ENCODE measurements around the gene CCDC17. TPM values are rescaled to one million over a fixed set of nuclear protein-coding genes. Genes with fewer than 3 reads are reported as not detected.
"Not testable (repeated sequence)": the region's sequence is repeated elsewhere in the genome, so short reads cannot be mapped to it uniquely, and the experiment has no call there.

CCDC17 gene
- total RNA-seq, 2 experiments from 2014 or later: 0.62 to 1.0 TPM

DNA sequence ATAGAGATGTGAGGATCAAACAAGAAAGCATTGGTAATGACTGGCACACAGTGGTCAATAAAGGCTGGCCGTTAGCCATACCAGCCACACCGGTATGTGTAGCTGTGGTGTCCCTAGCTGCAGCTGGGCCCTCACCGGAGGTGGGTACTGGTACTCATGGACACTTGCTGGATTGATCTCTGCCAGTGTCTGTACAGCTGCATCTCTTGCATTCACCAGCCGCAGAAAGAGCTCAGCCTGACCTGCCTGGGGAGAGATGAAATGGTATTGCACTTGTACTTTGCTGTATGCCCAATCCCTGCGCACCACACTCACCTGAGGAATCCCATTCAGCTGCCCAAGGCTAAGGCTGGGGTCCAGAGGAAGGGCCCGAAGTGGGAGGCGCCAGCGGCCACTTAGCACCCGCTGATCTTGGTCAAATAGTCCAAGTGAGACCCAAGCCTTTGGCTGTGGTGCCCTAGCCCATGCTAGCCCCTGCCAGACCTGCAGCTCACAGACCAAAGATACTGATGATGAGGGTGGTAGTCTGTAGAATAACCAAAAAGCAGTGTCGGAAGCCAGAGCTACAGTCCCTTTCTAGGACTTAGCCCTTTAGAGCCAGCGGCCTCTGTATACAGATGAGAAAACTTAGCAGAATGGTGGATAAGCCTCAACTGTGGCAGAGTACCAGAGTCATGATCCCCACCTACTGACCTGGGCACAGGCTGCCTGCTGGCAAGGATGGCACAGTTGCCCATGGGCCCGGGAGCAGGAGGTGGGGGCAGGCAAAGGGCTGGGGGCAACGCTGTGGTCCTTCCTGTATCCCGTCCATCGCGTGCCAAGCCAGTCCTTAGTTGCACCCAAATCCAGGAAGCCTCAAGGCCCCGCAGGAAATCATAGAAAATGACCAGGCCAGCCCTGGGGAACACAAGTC lies 3.0 kb downstream of the CCDC17 start:
- intact Hi-C loops (cut with micrococcal nuclease): no loop called here
- Mint-ChIP-seq H3K27ac (no peak overlapping the region), H3K4me3 (no peak overlapping the region), H3K36me3 (ENCODE audit: low read depth) (peaks cover 26% of the 10 kb centered on the region), H3K4me1 (ENCODE audit: low read depth) (peaks cover 6% of the 10 kb centered on the region), H3K9me3 (no peaks in the 10 kb centered on the region), H3K27me3 (ENCODE audit: low read depth) (no peaks in the 10 kb centered on the region)
- CTCF ChIA-PET: interaction anchor here (0.8 to 1.0 kb wide), 2 partner anchors 13 to 74 kb away, joined by 3 read pairs; no protein-coding TSS in a partner anchor
- DNase-seq: no peak

DNA sequence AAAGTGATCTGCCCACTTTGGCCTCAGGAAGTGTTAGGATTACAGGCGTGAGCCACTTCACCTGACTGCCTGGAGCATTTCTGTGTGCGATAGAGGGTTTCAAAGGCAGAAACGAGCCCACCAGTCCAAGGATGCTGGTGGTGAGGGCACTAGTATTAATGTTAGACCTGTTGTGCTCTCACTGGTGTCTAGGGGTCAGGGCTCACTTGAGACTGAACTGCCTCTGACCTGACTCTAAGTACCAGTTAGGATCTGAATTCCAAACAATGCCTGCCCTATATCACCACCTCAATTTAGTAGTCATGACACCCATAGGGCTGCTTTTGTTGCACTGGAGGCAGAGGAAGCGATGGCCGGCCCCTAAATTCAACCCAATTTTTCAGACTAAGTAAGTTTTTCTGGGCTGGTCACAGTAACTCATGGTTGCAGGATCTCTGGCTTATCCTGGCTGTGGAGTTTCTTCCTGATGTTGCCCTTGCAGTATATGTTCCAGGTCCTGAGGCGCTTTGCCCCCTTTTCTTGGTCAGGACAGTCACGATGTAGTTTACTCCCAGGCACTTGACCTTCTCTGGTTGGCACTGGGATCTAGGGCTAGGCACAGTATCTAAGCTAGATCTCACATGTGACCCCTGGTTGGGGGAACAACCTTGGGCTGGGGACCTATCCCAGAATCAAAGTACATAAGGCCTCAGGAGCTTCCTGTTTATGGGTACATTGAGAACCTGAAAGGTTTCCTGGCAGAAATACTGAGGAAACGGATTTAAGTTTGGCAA lies 4.5 kb downstream of the CCDC17 start:
- Mint-ChIP-seq H3K4me1 (ENCODE audit: low read depth) (peaks cover 6% of the 10 kb centered on the region), H3K27me3 (ENCODE audit: low read depth) (no peaks in the 10 kb centered on the region), H3K9me3 (no peaks in the 10 kb centered on the region), H3K27ac (peak overlapping the region; percentile 70), H3K36me3 (ENCODE audit: low read depth) (peaks cover 29% of the 10 kb centered on the region), H3K4me3 (no peak overlapping the region)
- CTCF ChIA-PET: no interaction called here
- DNase-seq: no peak
- intact Hi-C loops (cut with micrococcal nuclease): no loop called here

DNA sequence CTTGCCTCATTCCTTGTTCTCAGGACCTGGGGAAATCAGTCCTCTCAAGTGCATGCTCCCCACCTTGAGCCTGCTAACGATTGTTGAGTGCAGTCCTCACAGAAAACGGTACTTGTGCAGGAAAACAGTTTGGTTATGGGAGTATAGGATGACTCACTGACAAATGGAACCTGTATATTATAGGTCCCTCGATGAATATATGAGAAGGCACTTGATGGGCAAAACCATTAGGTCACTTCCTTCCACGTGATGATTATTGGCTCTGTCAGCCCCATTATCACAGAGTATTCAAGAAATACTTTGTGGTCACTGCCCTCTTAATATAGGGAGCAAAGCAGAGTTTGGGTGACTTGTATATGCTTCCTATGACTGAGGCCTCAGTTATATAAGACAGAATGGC lies 6.2 kb downstream of the CCDC17 start:
- peaks cover 6% of the 10 kb centered on the region for H3K4me1 Mint-ChIP-seq (ENCODE audit: low read depth)
- no peaks in the 10 kb centered on the region for H3K27me3 Mint-ChIP-seq (ENCODE audit: low read depth)
- H3K27ac Mint-ChIP-seq: no peak overlapping the region
- CTCF ChIA-PET: no interaction called here
- peaks cover 29% of the 10 kb centered on the region for H3K36me3 Mint-ChIP-seq (ENCODE audit: low read depth)
- no peak overlapping the region for H3K4me3 Mint-ChIP-seq
- H3K9me3 Mint-ChIP-seq: no peaks in the 10 kb centered on the region
- intact Hi-C loops (cut with micrococcal nuclease): no loop called here
- no peak for DNase-seq

DNA sequence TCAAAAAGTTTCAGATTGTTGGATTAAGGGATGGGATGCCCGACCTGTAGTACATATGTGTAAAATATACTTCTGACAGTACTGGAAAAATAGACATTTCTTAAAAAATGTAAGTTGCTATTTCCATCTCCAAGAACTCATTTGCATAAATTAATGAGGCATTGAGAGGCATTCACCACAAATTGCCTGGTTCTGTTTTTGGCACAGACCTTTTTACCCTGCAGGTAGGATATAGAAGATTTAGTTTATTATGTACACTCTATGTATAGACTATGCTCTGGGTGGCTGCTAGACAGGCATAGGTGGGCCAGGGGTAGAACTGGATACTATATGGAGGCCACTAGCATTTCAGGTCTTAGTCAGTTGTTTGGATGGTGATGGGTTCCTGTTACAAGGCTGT lies 8.0 kb downstream of the CCDC17 start:
- Mint-ChIP-seq H3K4me3 (no peak overlapping the region), H3K9me3 (no peaks in the 10 kb centered on the region), H3K4me1 (ENCODE audit: low read depth) (peaks cover 6% of the 10 kb centered on the region), H3K27me3 (ENCODE audit: low read depth) (no peaks in the 10 kb centered on the region), H3K36me3 (ENCODE audit: low read depth) (peaks cover 31% of the 10 kb centered on the region), H3K27ac (no peak overlapping the region)
- no peak for DNase-seq
- intact Hi-C loops (cut with micrococcal nuclease): no loop called here
- CTCF ChIA-PET: no interaction called here

DNA sequence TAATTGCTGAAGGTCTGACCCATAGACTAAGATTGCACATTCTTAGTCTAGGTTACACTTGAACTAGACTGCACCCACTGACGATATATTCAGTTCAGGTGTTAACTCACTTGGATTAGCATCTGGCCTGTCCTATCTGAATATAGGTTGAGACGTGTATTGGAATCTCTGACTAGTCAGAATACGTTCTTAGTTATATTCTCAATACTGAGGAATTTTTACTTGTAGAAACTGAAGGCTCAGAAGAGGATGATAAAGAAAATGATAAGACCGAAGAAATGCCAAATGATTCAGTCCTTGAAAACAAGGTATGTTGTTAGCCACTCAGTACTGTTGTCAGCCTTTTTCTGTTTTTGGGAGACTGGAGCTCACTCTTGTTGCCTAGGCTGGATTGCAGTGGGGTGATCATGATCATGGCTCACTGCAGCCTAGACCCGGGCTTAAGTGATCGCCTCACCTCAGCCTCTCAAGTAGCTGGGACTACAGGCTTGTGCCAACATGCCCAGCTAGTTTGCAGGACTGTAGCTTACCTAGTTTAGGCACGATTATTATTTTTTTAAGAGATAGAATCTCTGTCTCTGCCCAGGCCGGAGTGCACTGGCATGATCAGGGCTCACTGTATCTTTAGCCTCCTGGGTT lies 10.8 kb downstream of the CCDC17 start:
- intact Hi-C loops (cut with micrococcal nuclease): no loop called here
- Mint-ChIP-seq H3K36me3 (ENCODE audit: low read depth) (peaks cover 45% of the 10 kb centered on the region), H3K27ac (peak overlapping the region; percentile 61), H3K9me3 (no peaks in the 10 kb centered on the region), H3K4me1 (ENCODE audit: low read depth) (peaks cover 5% of the 10 kb centered on the region), H3K4me3 (no peak overlapping the region), H3K27me3 (ENCODE audit: low read depth) (no peaks in the 10 kb centered on the region)
- DNase-seq: no peak
- CTCF ChIA-PET: interaction anchor here (0.6 kb wide), 1 partner anchor 273 kb away, joined by 3 read pairs; the partner anchor contains the start of gene MUTYH

DNA sequence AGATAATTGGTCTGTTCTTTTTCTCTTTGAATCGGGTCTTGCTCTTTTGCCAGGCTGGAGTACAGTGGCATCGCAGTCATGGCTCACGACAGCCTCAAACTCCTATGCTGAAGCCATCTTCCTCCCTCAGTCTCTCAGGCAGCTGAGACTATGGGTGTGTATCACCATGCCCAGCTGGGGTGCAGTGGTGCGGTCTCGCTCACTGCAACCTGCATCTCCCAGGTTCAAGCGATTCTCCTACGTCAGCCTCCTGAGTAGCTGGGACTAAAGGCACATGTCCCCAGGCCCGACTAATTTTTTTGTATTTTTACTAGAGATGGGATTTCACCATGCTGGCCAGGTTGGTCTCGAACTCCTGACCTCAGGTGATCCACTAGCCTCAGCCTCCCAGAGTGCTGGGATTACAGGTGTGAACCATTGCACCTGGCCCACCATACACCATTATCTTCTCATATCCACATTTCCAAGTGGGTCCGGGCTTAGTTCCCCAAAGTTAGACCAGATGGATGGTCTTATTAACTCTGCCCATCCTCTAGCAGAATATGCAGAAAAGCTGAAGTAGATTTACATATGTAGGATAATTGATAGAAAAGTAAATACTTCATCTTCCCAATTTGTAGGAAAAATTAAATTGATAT lies 13.1 kb downstream of the CCDC17 start:
- intact Hi-C loops (cut with micrococcal nuclease): no loop called here
- no peaks in the 10 kb centered on the region for H3K27me3 Mint-ChIP-seq (ENCODE audit: low read depth)
- H3K4me1 Mint-ChIP-seq (ENCODE audit: low read depth): peaks cover 13% of the 10 kb centered on the region
- H3K36me3 Mint-ChIP-seq (ENCODE audit: low read depth): peaks cover 45% of the 10 kb centered on the region
- H3K4me3 Mint-ChIP-seq: no peak overlapping the region
- H3K27ac Mint-ChIP-seq: no peak overlapping the region
- CTCF ChIA-PET: interaction anchor here (0.6 kb wide), 1 partner anchor 279 kb away, joined by 3 read pairs; no protein-coding TSS in a partner anchor
- no peaks in the 10 kb centered on the region for H3K9me3 Mint-ChIP-seq
- no peak for DNase-seq

DNA sequence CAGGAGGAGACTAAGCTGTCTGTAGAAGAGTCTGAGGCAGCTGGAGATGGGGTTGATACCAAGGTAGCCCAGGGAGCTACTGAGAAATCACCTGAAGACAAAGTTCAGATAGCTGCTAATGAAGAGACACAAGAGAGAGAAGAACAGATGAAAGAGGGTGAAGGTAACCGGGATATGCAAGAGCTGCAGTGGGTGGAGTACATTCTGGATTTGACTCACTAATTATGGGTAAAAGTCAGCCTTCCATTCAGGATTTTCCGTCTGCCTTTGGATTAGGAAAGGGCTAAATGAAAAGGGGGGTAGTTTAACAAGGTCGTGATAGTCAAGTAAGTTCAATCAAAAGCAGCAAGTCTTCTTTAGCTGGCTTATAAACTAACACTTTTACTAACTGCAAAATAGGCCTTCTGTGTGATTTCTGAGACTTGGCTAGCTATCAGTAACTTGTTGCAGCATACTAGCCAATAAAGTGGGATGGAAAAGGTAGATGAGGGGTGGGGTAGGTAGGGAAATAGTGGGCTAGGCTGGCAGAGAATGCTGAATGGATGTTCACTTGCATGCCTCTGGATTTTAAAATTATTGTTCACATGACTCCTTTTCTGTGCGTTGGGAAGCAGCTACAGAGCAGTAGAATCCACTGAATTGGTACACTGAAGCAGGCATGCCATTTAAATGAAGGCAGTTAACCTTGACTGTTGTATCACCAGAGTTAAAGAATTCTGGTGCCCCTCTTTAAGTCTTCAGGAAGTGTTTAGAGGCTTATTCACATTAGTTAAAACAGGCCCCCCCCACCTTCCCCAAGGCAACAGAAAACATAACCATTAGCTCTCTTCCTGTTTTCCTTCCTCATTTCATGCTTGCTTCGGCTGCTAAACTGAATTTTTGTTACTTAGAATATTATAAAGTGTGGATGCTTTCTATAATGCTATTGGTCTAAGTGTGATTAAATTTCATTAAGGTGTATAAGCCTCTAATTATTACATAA lies 15.4 kb downstream of the CCDC17 start:
- intact Hi-C loops (cut with micrococcal nuclease): loop anchor here (5.0 kb wide), 1 partner anchor 44 kb away; no protein-coding TSS in a partner anchor
- Mint-ChIP-seq H3K4me1 (ENCODE audit: low read depth) (peaks cover 15% of the 10 kb centered on the region), H3K4me3 (no peak overlapping the region), H3K27ac (peak overlapping the region; percentile 1), H3K36me3 (ENCODE audit: low read depth) (peaks cover 42% of the 10 kb centered on the region), H3K9me3 (no peaks in the 10 kb centered on the region), H3K27me3 (ENCODE audit: low read depth) (no peaks in the 10 kb centered on the region)
- CTCF ChIA-PET: interaction anchor here (1.2 kb wide), 1 partner anchor 12 kb away, joined by 3 read pairs; no protein-coding TSS in a partner anchor
- no peak for DNase-seq

DNA sequence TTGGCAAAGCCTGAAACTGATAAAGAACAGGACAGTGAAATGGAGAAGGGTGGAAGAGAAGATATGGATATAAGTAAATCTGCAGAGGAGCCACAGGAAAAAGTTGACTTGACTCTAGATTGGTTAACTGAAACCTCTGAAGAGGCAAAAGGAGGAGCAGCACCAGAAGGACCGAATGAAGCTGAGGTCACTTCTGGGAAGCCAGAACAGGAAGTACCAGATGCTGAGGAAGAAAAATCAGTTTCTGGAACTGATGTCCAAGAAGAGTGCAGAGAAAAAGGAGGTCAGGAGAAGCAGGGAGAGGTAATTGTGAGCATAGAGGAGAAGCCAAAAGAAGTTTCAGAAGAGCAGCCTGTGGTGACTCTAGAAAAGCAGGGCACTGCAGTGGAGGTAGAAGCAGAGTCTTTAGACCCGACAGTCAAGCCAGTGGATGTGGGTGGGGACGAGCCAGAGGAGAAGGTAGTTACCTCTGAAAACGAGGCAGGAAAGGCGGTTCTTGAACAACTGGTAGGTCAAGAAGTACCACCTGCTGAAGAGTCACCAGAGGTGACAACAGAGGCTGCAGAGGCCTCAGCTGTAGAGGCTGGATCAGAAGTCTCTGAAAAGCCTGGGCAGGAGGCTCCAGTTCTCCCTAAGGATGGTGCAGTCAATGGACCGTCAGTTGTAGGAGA lies 16.3 kb downstream of the CCDC17 start:
- Mint-ChIP-seq H3K27me3 (ENCODE audit: low read depth) (no peaks in the 10 kb centered on the region), H3K36me3 (ENCODE audit: low read depth) (peaks cover 41% of the 10 kb centered on the region), H3K4me1 (ENCODE audit: low read depth) (peaks cover 15% of the 10 kb centered on the region), H3K4me3 (no peak overlapping the region), H3K9me3 (no peaks in the 10 kb centered on the region), H3K27ac (peak overlapping the region; percentile 60)
- intact Hi-C loops (cut with micrococcal nuclease): loop anchor here (5.0 kb wide), 1 partner anchor 45 kb away; no protein-coding TSS in a partner anchor
- CTCF ChIA-PET: interaction anchor here (1.2 kb wide), 1 partner anchor 13 kb away, joined by 3 read pairs; no protein-coding TSS in a partner anchor
- DNase-seq: no peak

DNA sequence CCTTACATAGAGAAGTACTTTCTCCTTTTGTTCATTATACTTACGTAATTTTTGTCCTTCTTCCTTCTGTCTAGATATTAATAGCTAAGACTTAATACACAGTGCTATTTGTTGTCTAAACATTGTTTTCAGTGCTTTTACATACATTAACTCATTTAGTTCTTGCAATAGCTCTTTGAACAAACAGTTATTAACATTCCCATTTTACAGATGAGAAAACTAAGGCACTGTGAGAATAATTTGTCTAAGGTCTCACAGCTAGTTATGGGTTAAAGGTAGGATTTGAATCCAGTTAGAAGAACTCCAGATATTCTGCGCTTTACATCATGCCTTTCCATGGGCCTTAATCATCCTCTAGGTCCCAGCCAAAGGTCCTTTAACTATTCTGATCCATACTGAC lies 19.6 kb downstream of the CCDC17 start:
- no peak for DNase-seq
- CTCF ChIA-PET: interaction anchor here (1.1 to 1.3 kb wide), 2 partner anchors 34 to 92 kb away, joined by 4 to 5 read pairs; no protein-coding TSS in a partner anchor
- peaks cover 41% of the 10 kb centered on the region for H3K36me3 Mint-ChIP-seq (ENCODE audit: low read depth)
- no peaks in the 10 kb centered on the region for H3K27me3 Mint-ChIP-seq (ENCODE audit: low read depth)
- intact Hi-C loops (cut with micrococcal nuclease): no loop called here
- no peaks in the 10 kb centered on the region for H3K9me3 Mint-ChIP-seq
- H3K4me1 Mint-ChIP-seq (ENCODE audit: low read depth): peaks cover 32% of the 10 kb centered on the region
- no peak overlapping the region for H3K27ac Mint-ChIP-seq
- no peak overlapping the region for H3K4me3 Mint-ChIP-seq

DNA sequence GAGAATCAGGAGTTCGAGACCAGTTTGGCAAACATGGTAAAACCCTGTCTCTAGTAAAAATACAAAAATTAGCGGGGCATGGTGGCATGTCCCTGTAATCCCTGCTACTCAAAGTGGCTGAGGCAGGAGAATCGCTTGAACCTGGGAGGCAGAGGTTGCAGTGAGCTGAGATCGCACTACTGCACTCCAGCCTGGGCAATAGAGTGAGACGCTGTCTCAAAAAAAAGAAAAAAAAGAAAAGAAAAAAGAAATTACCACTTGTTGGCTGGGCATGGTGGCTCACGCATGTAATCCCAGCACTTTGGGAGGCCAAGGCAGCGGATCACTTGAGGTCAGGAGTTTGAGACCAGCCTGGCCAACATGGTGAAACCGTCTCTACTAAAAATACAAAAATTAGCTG lies 27.1 kb downstream of the CCDC17 start:
- H3K27me3 Mint-ChIP-seq (ENCODE audit: low read depth); H3K4me3 Mint-ChIP-seq; H3K27ac Mint-ChIP-seq; intact Hi-C loops (cut with micrococcal nuclease); CTCF ChIA-PET; DNase-seq; H3K9me3 Mint-ChIP-seq: not testable (repeated sequence)
- peaks cover 40% of the 10 kb centered on the region for H3K36me3 Mint-ChIP-seq (ENCODE audit: low read depth)
- H3K4me1 Mint-ChIP-seq (ENCODE audit: low read depth): peaks cover 37% of the 10 kb centered on the region

Data from activated naive CD4-positive, alpha-beta T cell treated with anti-CD3 and anti-CD28 coated beads for 36 hours (primary cell).